ENCODE measurements around the gene ATP5F1B. TPM values are rescaled to one million over a fixed set of nuclear protein-coding genes. Genes with fewer than 3 reads are reported as not detected.
A peak's percentile ranks its signal among the peaks of the same experiment; 100 is the strongest.

Gene ATP5F1B
- polyA plus RNA-seq, 1 of the 3 experiments (the other 2 are of a cell fraction) = 762 TPM

- H3K9ac ChIP-seq = peak overlapping the region; percentile 92
- peaks cover 19% of the 10 kb centered on the region for H3F3A ChIP-seq (replicated peaks; ENCODE audit: insufficient read depth)
- H3K9me2 ChIP-seq = no peaks in the 10 kb centered on the region
- no peaks in the 10 kb centered on the region for H3K27me3 ChIP-seq (ENCODE audit: insufficient read depth)
- peak overlapping the region; percentile 81 to 89 for H3K4me3 ChIP-seq (ENCODE audit: low read depth in 2 of 2, low read length in 1 of 2)
- peaks cover 29 to 41% of the 10 kb centered on the region in 2 experiments for H3K36me3 ChIP-seq (replicated peaks in 1 of 2; ENCODE audit: control insufficient read depth in 1 of 2, insufficient read depth in 2 of 2, low read length in 1 of 2)
- peak; percentile 29 for DNase-seq
- CTCF ChIA-PET = interaction anchor here (0.6 to 2.1 kb wide), 4 partner anchors 9 to 127 kb away, joined by 3 to 23 read pairs (median 3); partner anchors contain the start of gene RBMS2
- no peaks in the 10 kb centered on the region for H3K9me3 ChIP-seq
- peaks cover 45% of the 10 kb centered on the region for H3K79me2 ChIP-seq (ENCODE audit: insufficient read depth)
- POLR2A ChIA-PET = interaction anchor here (0.6 to 2.4 kb wide), 4 partner anchors 9 to 80 kb away, joined by 3 to 25 read pairs (median 4); partner anchors contain the start of gene NACA
- H4K20me1 ChIP-seq (ENCODE audit: insufficient read depth) = peaks cover 19% of the 10 kb centered on the region
- no peak overlapping the region for H2AFZ ChIP-seq (ENCODE audit: low read depth)
- WGBS (ENCODE audit: low lambda C conversion rate) = 0% methylated on average over 25 of the region's 29 CpGs
- peak overlapping the region; percentile 54 to 83; a peak in 3 of 4 replicates for H3K27ac ChIP-seq (ENCODE audit: low read depth in 2 of 2, low read length in 1 of 2)
- H3K4me2 ChIP-seq = peak overlapping the region; percentile 74
- TF ChIP-seq ZBTB33 (IDR thresholded peaks at IDR 0.05; ENCODE audit: borderline replicate concordance, low read depth) (no peak), MXI1 (IDR thresholded peaks at IDR 0.05; ENCODE audit: low read depth, low read length) (0 out of 2 replicates have a peak, but pooled peaks have one; percentile 1)
- H3K4me1 ChIP-seq (ENCODE audit: control insufficient read depth in 1 of 2, insufficient read depth in 2 of 2, low read depth in 1 of 2, low read length in 1 of 2) = peaks cover 6 to 11% of the 10 kb centered on the region in 2 experiments; a peak in 2 of 4 replicates
These were observed 525 bp downstream of the ATP5F1B start for GRCh38 chr12:56645201-56645716.

GRCh38 chr12:56644654-56645053 lies 1.1 kb downstream of the ATP5F1B start:
- TF ChIP-seq RFX5 (IDR thresholded peaks at IDR 0.05; ENCODE audit: low read length) (no peak), ZBTB33 (IDR thresholded peaks at IDR 0.05; ENCODE audit: borderline replicate concordance, low read depth) (no peak), USF2 (IDR thresholded peaks at IDR 0.05; ENCODE audit: borderline replicate concordance, low read depth, low read length) (no peak), NRF1 (IDR thresholded peaks at IDR 0.05; ENCODE audit: low read depth, low read length) (no peak), RXRA (IDR thresholded peaks at IDR 0.05; ENCODE audit: borderline replicate concordance, low read depth) (no peak), SIN3A (IDR thresholded peaks at IDR 0.05; ENCODE audit: borderline replicate concordance, low read depth, low read length) (no peak), TAF1 (IDR thresholded peaks at IDR 0.05; ENCODE audit: borderline replicate concordance, low read depth, low read length) (no peak)
- 49% methylated on average over 4 of the region's 4 CpGs for WGBS (ENCODE audit: low lambda C conversion rate)
- peaks cover 33 to 47% of the 10 kb centered on the region in 2 experiments for H3K36me3 ChIP-seq (replicated peaks in 1 of 2; ENCODE audit: control insufficient read depth in 1 of 2, insufficient read depth in 2 of 2, low read length in 1 of 2)
- peak overlapping the region; percentile 92 for H3K9ac ChIP-seq
- no peak overlapping the region for H2AFZ ChIP-seq (ENCODE audit: low read depth)
- peaks cover 6 to 11% of the 10 kb centered on the region in 2 experiments; a peak in 2 of 4 replicates for H3K4me1 ChIP-seq (ENCODE audit: control insufficient read depth in 1 of 2, insufficient read depth in 2 of 2, low read depth in 1 of 2, low read length in 1 of 2)
- peaks cover 23% of the 10 kb centered on the region for H3F3A ChIP-seq (replicated peaks; ENCODE audit: insufficient read depth)
- no peak for DNase-seq
- H3K27ac ChIP-seq (ENCODE audit: low read depth in 2 of 2, low read length in 1 of 2) = no peak overlapping the region; a peak in 1 of 4 replicates
- CTCF ChIA-PET = no interaction called here
- H3K4me2 ChIP-seq = peak overlapping the region; percentile 74
- peaks cover 45% of the 10 kb centered on the region for H3K79me2 ChIP-seq (ENCODE audit: insufficient read depth)
- H3K4me3 ChIP-seq (ENCODE audit: low read depth in 2 of 2, low read length in 1 of 2) = peak overlapping the region; percentile 81 to 89
- peaks cover 19% of the 10 kb centered on the region for H4K20me1 ChIP-seq (ENCODE audit: insufficient read depth)
- no peaks in the 10 kb centered on the region for H3K27me3 ChIP-seq (ENCODE audit: insufficient read depth)
- H3K9me2 ChIP-seq = no peaks in the 10 kb centered on the region
- POLR2A ChIA-PET = interaction anchor here (1.0 to 2.4 kb wide), 2 partner anchors 8 to 72 kb away, joined by 3 to 25 read pairs; no protein-coding TSS in a partner anchor
- H3K9me3 ChIP-seq = no peaks in the 10 kb centered on the region
